Measurements from ENCODE around the gene ADAMTS5.

Gene ADAMTS5

DNA sequence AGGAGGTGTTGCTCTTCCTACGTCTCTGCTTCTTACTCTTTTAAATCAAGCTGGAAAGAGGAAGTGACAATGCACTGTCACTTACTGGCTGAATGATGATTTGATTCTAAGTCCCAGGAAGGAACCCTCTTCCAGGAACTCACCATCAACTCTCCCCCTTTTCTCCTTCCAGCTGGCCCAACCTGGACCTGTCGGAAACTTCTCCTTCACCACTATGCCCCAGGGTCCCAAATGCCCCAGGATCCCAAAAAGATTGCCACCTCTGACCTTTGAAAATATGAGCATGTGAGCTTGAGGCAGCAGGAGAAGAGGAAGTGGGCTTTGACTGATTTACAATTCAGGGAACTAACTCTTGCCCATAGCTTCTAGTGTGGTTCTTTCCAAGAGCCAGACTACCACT, 5.3 kb upstream of the ADAMTS5 start:
- no peak overlapping the region for H3K4me3 ChIP-seq (replicated peaks; ENCODE audit: insufficient read depth, low read length)
- DNase-seq (ENCODE audit: low read depth in 1 of 2, low spot score in 1 of 2): peak; percentile 36 to 43
- TF ChIP-seq SPI1 (IDR thresholded peaks at IDR 0.05; ENCODE audit: borderline replicate concordance, low read depth) (peak; percentile 89; the same call in 1 of the 2 replicates), CTCF (IDR thresholded peaks at IDR 0.05; ENCODE audit: insufficient read depth, low read length) (no peak)
- H3K27ac ChIP-seq (replicated peaks): no peak overlapping the region
- no peaks in the 10 kb centered on the region for H3K27me3 ChIP-seq (ENCODE audit: insufficient read depth, poor library complexity, severe bottlenecking)

- Histone ChIP-seq H3K4me3 (replicated peaks; ENCODE audit: insufficient read depth, low read length) (no peak overlapping the region), H3K27me3 (ENCODE audit: insufficient read depth, poor library complexity, severe bottlenecking) (peaks cover 5% of the 10 kb centered on the region), H3K27ac (replicated peaks) (no peak overlapping the region)
- DNase-seq (ENCODE audit: low read depth in 1 of 2, low spot score in 1 of 2): no peak
- no peak for TF ChIP-seq CTCF (IDR thresholded peaks at IDR 0.05; ENCODE audit: insufficient read depth, low read length)
- TF ChIP-seq POLR2AphosphoS5 (IDR thresholded peaks at IDR 0.05; ENCODE audit: low read depth): no peak
- no peak for TF ChIP-seq GABPA (IDR thresholded peaks at IDR 0.05; ENCODE audit: low read depth)
- no peak for TF ChIP-seq SPI1 (IDR thresholded peaks at IDR 0.05; ENCODE audit: borderline replicate concordance, low read depth)
- TF ChIP-seq, protein P1, sequence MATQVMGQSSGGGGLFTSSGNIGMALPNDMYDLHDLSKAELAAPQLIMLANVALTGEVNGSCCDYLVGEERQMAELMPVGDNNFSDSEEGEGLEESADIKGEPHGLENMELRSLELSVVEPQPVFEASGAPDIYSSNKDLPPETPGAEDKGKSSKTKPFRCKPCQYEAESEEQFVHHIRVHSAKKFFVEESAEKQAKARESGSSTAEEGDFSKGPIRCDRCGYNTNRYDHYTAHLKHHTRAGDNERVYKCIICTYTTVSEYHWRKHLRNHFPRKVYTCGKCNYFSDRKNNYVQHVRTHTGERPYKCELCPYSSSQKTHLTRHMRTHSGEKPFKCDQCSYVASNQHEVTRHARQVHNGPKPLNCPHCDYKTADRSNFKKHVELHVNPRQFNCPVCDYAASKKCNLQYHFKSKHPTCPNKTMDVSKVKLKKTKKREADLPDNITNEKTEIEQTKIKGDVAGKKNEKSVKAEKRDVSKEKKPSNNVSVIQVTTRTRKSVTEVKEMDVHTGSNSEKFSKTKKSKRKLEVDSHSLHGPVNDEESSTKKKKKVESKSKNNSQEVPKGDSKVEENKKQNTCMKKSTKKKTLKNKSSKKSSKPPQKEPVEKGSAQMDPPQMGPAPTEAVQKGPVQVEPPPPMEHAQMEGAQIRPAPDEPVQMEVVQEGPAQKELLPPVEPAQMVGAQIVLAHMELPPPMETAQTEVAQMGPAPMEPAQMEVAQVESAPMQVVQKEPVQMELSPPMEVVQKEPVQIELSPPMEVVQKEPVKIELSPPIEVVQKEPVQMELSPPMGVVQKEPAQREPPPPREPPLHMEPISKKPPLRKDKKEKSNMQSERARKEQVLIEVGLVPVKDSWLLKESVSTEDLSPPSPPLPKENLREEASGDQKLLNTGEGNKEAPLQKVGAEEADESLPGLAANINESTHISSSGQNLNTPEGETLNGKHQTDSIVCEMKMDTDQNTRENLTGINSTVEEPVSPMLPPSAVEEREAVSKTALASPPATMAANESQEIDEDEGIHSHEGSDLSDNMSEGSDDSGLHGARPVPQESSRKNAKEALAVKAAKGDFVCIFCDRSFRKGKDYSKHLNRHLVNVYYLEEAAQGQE (IDR thresholded peaks at IDR 0.05; ENCODE audit: insufficient replicate concordance, low read depth): no peak
Observed at GRCh38 chr21:26969971-26970725, 3.3 kb upstream of the ADAMTS5 start.

GRCh38 chr21:26966649-26967061, 233 bp downstream of the ADAMTS5 start:
- TF ChIP-seq, protein P1 (IDR thresholded peaks at IDR 0.05; ENCODE audit: insufficient replicate concordance, low read depth): no peak
- TF ChIP-seq GABPA (IDR thresholded peaks at IDR 0.05; ENCODE audit: low read depth) (no peak), SPI1 (IDR thresholded peaks at IDR 0.05; ENCODE audit: borderline replicate concordance, low read depth) (no peak; the same call in 1 of the 2 replicates), CTCF (IDR thresholded peaks at IDR 0.05; ENCODE audit: insufficient read depth, low read length) (no peak), POLR2AphosphoS5 (IDR thresholded peaks at IDR 0.05; ENCODE audit: low read depth) (no peak)
- DNase-seq (ENCODE audit: low read depth in 1 of 2, low spot score in 1 of 2): no peak
- Histone ChIP-seq H3K4me3 (replicated peaks; ENCODE audit: insufficient read depth, low read length) (peak overlapping the region; percentile 55), H3K27ac (replicated peaks) (peak overlapping the region; percentile 59), H3K27me3 (ENCODE audit: insufficient read depth, poor library complexity, severe bottlenecking) (peaks cover 5% of the 10 kb centered on the region)

Data from HL-60 (cell line).